GM12865 (cell line): ENCODE measurements around the gene RNF130.

Experiments used
- DNase-seq: peaks from one replicate; pipeline ENCODE4 v3.0.0; 2010; ENCODE audit warnings: low read depth
- H3K4me3 ChIP-seq: 2 replicates; pipeline ENCODE4 v1.5.1; 2011; ENCODE audit warnings: mild to moderate bottlenecking, low read depth, low read length, control low read depth
- TF ChIP-seq, protein P1 (sequence below): IDR thresholded peaks from 2 replicates; pipeline ENCODE4 v1.5.1; 2011; ENCODE audit warnings: low read length, control low read depth, low read depth, inconsistent platforms; ENCODE audit not compliant: insufficient read depth; ENCODE audit errors: missing control alignments

RNF130 gene

GRCh38 chr5:180098526-180098925, 27.0 kb upstream of the RNF130 start:
- TF ChIP-seq, protein P1, sequence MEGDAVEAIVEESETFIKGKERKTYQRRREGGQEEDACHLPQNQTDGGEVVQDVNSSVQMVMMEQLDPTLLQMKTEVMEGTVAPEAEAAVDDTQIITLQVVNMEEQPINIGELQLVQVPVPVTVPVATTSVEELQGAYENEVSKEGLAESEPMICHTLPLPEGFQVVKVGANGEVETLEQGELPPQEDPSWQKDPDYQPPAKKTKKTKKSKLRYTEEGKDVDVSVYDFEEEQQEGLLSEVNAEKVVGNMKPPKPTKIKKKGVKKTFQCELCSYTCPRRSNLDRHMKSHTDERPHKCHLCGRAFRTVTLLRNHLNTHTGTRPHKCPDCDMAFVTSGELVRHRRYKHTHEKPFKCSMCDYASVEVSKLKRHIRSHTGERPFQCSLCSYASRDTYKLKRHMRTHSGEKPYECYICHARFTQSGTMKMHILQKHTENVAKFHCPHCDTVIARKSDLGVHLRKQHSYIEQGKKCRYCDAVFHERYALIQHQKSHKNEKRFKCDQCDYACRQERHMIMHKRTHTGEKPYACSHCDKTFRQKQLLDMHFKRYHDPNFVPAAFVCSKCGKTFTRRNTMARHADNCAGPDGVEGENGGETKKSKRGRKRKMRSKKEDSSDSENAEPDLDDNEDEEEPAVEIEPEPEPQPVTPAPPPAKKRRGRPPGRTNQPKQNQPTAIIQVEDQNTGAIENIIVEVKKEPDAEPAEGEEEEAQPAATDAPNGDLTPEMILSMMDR = no peak

GRCh38 chr5:180097926-180098325, 26.4 kb upstream of the RNF130 start:
- TF ChIP-seq, protein P1 = no peak
- no peak overlapping the region for H3K4me3 ChIP-seq
- no peak for DNase-seq

More at GRCh38 chr5:180098526-180098925, 27.0 kb upstream of the RNF130 start:
- no peak overlapping the region for H3K4me3 ChIP-seq
- no peak for DNase-seq

DNA sequence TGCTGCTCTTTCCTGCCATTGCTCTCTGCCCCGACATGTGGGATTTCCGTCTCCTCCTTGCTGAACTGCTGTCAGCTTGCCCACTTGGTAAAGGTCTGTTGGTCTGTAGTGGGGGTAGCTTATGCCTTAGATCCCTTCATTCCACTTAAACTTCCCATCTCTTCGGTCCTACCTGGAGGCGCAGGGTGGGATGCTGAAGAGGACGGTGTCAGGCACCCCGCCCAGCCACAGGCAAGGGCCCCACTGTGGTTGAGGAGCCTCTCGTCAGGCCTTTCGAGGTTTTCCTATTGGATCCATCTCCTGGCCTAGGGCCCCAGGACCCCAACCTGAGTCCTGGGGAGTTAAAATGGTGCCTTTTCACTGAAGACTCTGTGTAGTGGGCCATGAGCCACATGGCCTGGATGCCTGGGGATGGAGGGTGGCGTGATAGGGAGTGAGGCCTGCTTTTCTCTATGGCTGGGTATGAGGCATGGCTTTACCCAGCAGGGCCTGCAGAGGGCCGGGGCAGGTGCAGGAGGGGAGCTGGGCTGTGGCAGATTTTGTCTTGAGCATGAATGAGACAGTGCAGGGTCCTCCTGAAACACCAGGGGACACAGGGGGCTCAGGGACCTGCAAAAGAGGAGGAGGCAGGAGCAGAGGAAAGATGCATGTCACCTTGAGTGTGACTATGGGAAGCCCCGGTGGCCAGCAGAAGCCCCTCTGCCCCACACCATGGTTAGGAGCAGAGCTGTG, 25.8 kb upstream of the RNF130 start:
- no peak overlapping the region for H3K4me3 ChIP-seq
- DNase-seq = no peak
- TF ChIP-seq, protein P1 = no peak

DNA sequence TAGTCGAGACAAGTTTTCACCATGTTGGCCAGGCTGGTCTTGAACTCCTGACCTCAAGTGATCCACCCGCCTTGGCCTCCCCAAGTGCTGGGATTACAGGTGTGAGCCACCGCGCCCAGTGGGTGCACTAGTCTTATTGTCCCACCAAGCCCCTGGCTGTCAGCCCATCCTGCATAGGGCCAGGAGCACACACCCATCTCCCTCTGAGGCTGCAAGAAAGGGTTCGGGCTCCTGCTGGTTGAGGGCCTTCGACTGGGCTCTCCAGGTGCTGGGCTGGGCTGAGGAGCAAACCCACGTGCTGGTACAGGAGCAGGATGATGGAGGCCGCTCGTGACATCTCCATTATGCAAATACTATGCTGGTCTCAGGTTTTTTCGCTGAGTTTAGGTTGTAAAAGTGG, 25.1 kb upstream of the RNF130 start:
- TF ChIP-seq, protein P1 = no peak
- no peak overlapping the region for H3K4me3 ChIP-seq
- DNase-seq = no peak

DNA sequence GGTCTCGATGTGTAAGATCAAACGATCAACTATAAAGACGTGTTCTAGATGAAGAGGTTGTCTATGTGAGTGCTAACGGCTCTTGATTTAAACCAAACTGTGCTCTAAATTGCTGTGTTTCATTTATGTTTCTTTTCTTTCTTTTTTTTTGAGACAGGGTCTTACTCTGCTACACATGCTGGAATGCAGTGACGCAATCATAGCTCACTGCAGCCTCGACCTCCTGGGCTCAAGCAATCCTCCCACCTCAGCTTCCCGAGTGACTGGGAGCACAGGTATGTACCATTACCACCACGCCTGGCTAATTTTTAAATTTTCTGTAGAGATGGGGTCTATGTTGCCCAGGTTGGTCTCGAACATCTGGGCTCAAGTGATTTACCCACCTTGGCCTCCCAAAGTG, 24.0 kb upstream of the RNF130 start:
- TF ChIP-seq, protein P1 = no peak
- no peak overlapping the region for H3K4me3 ChIP-seq
- DNase-seq = no peak

DNA sequence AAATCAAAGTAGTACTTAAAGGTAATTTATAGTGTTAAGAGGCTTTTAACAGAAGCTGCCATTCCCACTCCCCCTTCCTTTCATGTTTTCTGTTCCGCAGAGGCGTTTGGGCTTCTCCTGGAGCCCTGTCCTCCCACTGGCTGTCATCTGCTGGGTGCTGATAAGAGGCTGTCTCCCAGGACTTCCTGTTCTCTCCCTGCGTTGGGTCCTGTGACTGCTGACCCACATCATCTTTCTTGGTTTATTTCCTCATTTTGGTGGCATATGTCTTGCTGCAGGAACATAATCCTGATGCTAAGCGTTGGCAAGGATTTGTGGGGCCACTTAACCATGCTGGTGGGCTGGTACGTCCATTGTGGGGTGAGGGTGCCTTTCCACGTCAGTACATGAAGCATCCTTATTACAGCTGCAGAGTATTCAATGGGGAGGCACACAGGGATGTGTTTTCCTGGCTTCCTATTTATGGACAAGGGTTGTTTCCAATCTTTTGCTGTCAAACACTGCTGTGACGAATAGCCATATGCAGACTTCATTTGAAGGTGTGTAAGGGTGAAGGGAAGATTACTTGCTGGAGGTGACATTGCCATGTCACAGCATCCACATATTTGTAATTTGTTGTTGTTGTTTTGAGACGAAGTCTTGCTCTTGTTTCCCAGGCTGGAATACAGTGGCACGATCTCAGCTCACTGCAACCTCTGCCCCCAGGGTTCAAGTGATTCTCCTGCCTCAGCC, 22.3 kb upstream of the RNF130 start:
- TF ChIP-seq, protein P1 = no peak
- no peak overlapping the region for H3K4me3 ChIP-seq
- no peak for DNase-seq
